D341Med (cell line): Measurements from ENCODE around the gene MAL.
"Not testable (repeated sequence)": the region's sequence is repeated elsewhere in the genome, so short reads cannot be mapped to it uniquely, and the experiment has no call there.

Experiments
- DNase-seq: peaks from one replicate; pipeline ENCODE4 v3.0.0; 2012; ENCODE audit warnings: low spot score

Gene MAL

GRCh38 chr2:95098273-95098672 is 72.8 kb downstream of the MAL start:
- not testable (repeated sequence) for DNase-seq

GRCh38 chr2:95099910-95100309 is 74.4 kb downstream of the MAL start:
- no peak for DNase-seq
